Stimulated activated CD4-positive, alpha-beta T cell treated with anti-CD3 and anti-CD28 coated beads, Interleukin-2, amount 100 ng/mL, for 4 hours (primary cell): ENCODE measurements around the gene ZNF579.
"Not testable (repeated sequence)": the region's sequence is repeated elsewhere in the genome, so short reads cannot be mapped to it uniquely, and the experiment has no call there.

Experiments used
- DNase-seq: peaks from one replicate; pipeline ENCODE4 v3.0.0-alpha.2; 2020; ENCODE audit warnings: low read depth

The ZNF579 gene

DNA sequence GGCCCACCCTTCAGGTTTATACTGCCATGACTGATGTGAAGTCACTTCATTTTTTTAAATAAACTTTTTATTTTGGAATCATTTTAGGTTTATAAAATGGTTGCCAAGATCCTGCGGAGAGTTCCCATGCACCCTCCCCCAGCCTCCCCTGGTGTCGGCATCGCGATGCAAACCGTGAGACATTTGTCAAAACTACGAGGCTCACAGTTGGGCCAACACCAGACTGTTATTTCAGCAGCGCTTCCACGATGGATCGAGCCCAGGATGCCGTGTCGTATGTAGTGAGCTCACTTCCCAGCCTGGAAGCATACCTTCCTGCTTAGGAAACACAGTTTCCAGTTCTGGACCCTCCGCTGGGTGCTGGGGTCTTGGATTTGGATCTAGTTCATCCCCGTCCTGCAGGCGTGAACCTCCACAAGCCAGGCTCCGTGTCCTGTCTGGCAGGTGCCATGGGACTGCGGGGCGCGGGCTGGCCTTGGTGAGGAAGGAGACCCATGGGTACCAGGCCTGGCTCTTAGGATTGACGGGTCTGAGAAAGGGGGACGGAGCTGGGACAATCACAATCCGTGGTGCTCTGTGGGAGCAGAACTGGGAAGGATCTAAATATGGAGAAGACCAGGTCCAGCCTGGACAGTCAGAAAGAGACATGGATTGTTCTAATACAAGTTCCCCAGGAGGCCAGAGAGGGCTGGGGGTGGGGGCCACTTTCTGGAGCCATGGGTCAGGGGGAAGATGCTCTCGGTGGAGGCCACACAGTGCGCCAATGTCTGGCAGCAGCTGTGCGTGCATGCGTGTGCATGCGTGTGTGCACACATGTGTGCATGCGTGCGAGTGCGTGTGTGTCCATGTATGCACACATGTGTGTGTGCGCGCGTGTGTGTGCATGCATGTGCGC, 41.3 kb downstream of the ZNF579 start:
- no peak for DNase-seq

GRCh38 chr19:55538132-55538531, 42.5 kb downstream of the ZNF579 start:
- DNase-seq: no peak

GRCh38 chr19:55537741-55538111, 42.9 kb downstream of the ZNF579 start:
- no peak for DNase-seq

GRCh38 chr19:55536951-55537740, 43.5 kb downstream of the ZNF579 start, which contains the start of gene SBK2:
SBK2 (minus strand) TSS chr19:55537133; CDS start chr19:55536294, 839 bp downstream.
- no peak for DNase-seq

DNA sequence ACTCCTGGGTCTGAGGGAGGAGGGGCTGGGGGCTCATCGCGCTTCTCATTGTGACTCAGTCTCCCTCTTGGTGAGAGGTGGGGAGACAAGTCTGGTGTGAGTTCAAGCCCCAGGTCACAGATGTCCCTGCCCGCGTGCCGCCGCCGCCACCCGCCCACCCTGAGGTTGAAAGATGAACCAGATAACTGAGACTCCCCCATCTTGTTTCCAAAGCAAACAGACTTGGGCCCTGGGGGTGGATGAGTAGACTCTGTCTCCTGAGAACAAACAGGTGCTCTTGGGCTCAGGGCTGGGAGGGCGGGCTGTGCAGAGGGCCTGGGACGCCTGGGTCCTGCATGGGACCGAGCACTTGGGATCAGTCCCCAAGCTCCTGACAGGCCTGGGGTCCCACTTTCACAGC, 44.3 kb downstream of the ZNF579 start:
- no peak for DNase-seq

GRCh38 chr19:55535965-55536350, 44.7 kb downstream of the ZNF579 start:
- no peak for DNase-seq

GRCh38 chr19:55535173-55535964, 45.3 kb downstream of the ZNF579 start:
- DNase-seq: no peak

DNA sequence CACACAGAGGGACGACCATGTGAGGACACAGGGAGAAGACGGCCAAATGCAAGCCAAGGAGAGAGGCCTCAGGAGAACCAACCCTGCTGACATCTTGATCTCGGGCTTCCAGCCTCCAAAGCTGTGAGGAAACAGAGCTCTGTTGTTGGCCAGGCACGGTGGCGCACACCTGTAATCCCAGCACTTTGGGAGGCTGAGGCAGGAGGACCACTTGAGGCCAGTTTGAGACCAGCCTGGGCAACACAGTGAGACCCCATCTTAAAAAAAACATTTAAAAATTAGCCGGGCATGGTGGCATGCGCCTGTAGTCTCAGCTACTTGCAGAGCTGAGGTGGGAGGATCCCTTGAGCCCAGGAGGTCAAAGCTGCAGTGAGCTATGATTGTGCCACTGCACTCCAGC, 46.4 kb downstream of the ZNF579 start:
- DNase-seq: not testable (repeated sequence)

- DNase-seq: no peak
These were observed 49.7 kb downstream of the ZNF579 start for GRCh38 chr19:55530996-55531395.

- DNase-seq: no peak
These were observed 50.9 kb downstream of the ZNF579 start for GRCh38 chr19:55529636-55530234.

GRCh38 chr19:55528030-55528803, 52.4 kb downstream of the ZNF579 start:
- no peak for DNase-seq

- DNase-seq: no peak
These were observed 53.2 kb downstream of the ZNF579 start for GRCh38 chr19:55527197-55528029.
